Measurements from ENCODE around the gene NISCH. TPM values are rescaled to one million over a fixed set of nuclear protein-coding genes. Genes with fewer than 3 reads are reported as not detected.

Gene NISCH
- total RNA-seq, 1 experiment from 2014 or later, result 104 TPM

DNA sequence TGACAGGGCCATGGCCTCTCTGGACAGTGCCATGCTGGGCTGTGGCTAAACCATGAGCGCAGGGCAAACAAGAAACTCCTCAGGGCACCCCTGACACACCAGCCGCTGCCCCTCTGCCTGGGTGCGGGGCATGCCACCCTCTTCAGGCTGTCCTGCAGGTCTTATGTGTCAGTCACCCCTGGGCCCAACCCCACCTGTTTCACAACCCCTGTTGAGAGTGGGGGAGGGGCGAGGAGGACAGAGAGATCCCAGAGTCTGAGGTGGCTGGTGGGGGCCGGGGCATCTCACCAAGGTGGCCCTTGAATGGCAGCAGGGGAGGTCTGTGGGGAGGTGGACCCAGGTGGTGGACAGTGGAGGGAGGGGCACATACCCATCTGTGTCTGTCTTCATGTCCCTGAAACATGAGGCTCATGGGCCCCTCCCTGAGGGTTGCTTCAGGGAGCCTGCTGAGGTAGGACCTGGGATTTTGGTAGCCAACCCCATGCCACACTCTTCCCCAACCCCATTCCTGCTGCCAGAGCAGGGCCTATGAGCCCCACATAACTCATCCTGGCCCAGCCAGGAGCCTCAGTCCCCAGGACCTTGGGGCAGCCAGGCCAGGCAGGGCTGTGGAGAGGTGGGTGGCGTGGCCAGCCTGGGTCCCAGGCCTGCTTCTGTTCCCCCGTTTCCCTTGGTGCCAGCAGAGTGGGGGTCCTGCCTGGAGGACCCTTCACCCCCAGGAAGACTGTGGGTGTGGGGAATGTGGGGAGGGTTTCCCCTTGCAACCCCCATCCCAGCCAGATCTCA, 38.0 kb downstream of the NISCH start:
- Histone ChIP-seq H2BK15ac (ENCODE audit: low read depth, low read length) (no peak overlapping the region), H3K9ac (ENCODE audit: extremely low read depth, insufficient read length, low read length) (no peak overlapping the region), H4K20me1 (ENCODE audit: control insufficient read depth, insufficient read depth, insufficient read length) (no peaks in the 10 kb centered on the region), H3K4me1 (ENCODE audit: insufficient read depth, low read length) (no peaks in the 10 kb centered on the region), H2BK12ac (ENCODE audit: insufficient read length, low read depth, low read length) (no peak overlapping the region), H3K79me1 (ENCODE audit: insufficient read depth, low read depth, low read length, poor library complexity, severe bottlenecking) (no peaks in the 10 kb centered on the region), H3K79me2 (ENCODE audit: insufficient read depth, low read length) (no peaks in the 10 kb centered on the region), H3K18ac (ENCODE audit: insufficient read length, low read depth, low read length) (no peak overlapping the region), H2AFZ (ENCODE audit: low read length) (no peak overlapping the region), H3K23ac (ENCODE audit: insufficient read length, low read depth, low read length) (no peak overlapping the region), H3K56ac (ENCODE audit: insufficient read length, low read depth, low read length) (no peak overlapping the region), H3K27me3 (ENCODE audit: insufficient read depth, low read length) (no peaks in the 10 kb centered on the region), H3K23me2 (ENCODE audit: insufficient read length, low read depth, low read length, poor library complexity, severe bottlenecking) (no peaks in the 10 kb centered on the region), H4K8ac (replicated peaks; ENCODE audit: insufficient read length, low read depth, low read length) (no peak overlapping the region), H4K91ac (ENCODE audit: insufficient read length, low read depth, low read length) (no peak overlapping the region), H3K9me3 (ENCODE audit: control insufficient read depth, low read depth, low read length) (no peaks in the 10 kb centered on the region), H3K4me2 (ENCODE audit: insufficient read depth, insufficient read length, low read length) (no peak overlapping the region), H2BK120ac (ENCODE audit: low read depth, low read length, poor library complexity, severe bottlenecking) (no peak overlapping the region), H3K4ac (ENCODE audit: low read depth, low read length) (no peak overlapping the region), H2BK5ac (ENCODE audit: insufficient read length, low read length) (no peak overlapping the region), H2AK5ac (ENCODE audit: insufficient read length, low read length) (no peak overlapping the region), H3T11ph (ENCODE audit: low read length) (no peak overlapping the region), H2BK20ac (ENCODE audit: low read depth, low read length, poor library complexity, severe bottlenecking) (no peak overlapping the region), H3K27ac (ENCODE audit: insufficient read length, low read depth, low read length) (no peak overlapping the region), H3K14ac (ENCODE audit: insufficient read depth, low read length) (no peak overlapping the region), H4K5ac (ENCODE audit: insufficient read length, low read depth, low read length) (no peak overlapping the region)
- TF ChIP-seq CTCF (conservative IDR thresholded peaks at IDR 0.05), result no peak
- no peak overlapping the region for H3K27ac Mint-ChIP-seq
- no peak for DNase-seq
- H3K27me3 Mint-ChIP-seq (ENCODE audit: low read depth), result no peaks in the 10 kb centered on the region
- no CpG with 5 or more reads among the region's 7 CpGs for WGBS (ENCODE audit: extremely low coverage, insufficient read length, low lambda C conversion rate)
- H3K4me1 Mint-ChIP-seq, result peaks cover 8 to 16% of the 10 kb centered on the region in 2 experiments
- H3K4me3 Mint-ChIP-seq, result no peak overlapping the region
- peaks cover 11 to 43% (median 41%) of the 10 kb centered on the region in 3 experiments for H3K36me3 Mint-ChIP-seq (ENCODE audit: insufficient read depth in 1 of 3, low read depth in 3 of 3)
- no peaks in the 10 kb centered on the region for H3K9me3 Mint-ChIP-seq

Data from H9 (cell line).